GM15510 (cell line): ENCODE data around the gene CHRNA1.

Source experiments
- POLR2A ChIP-seq: IDR thresholded peaks from 3 replicates; pipeline ENCODE4 v1.6.1; 2011; ENCODE audit warnings: borderline replicate concordance; ENCODE audit not compliant: insufficient read length; ENCODE audit errors: extremely low read depth

Gene CHRNA1

DNA sequence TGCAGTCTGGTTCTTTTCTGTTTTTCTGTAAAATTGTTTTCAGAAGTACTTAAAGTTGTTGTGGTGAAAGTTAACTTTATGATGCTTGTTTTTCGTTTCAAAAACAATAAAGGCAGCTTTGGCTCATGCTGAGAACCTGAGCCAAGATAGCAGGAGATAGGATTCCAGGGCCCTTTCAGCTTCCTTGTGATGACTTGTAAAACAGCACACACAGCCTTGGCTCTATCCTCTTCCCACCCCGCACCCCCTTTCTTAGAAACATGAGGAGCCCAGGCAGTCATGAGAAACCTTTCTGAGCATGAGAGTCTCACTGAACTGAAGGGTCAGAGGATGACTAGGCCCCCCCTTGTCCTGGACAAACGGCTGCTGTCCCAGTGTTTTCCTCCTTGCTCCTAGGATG lies 12.4 kb upstream of the CHRNA1 start:
- no peak for TF ChIP-seq POLR2A

GRCh38 chr2:174776223-174776622 lies 12.0 kb upstream of the CHRNA1 start:
- TF ChIP-seq POLR2A: no peak

- TF ChIP-seq POLR2A: no peak
Measured at GRCh38 chr2:174775571-174775980, 11.3 kb upstream of the CHRNA1 start.

DNA sequence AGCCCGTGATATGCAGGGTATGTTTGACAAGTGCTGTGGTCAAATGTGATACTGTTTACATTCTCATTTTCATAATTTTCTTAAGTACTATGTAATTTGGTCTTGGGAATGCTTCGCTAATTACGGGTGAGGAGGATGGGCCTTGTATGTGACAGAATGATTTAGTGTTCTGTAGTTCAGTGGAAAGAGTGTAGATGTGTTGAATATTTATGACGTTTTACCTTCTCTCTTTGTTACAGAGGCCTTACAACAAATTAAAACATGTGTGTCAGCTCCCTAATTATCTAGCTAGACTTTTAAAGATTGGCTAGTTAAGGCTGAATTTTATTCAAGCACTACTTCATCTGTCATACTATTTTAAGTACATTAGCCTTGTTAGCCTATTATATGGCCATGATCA lies 10.6 kb upstream of the CHRNA1 start:
- no peak for TF ChIP-seq POLR2A

GRCh38 chr2:174773215-174773614 lies 8.9 kb upstream of the CHRNA1 start:
- TF ChIP-seq POLR2A: no peak

- TF ChIP-seq POLR2A: no peak
Measured at GRCh38 chr2:174772472-174772801, 8.2 kb upstream of the CHRNA1 start.

DNA sequence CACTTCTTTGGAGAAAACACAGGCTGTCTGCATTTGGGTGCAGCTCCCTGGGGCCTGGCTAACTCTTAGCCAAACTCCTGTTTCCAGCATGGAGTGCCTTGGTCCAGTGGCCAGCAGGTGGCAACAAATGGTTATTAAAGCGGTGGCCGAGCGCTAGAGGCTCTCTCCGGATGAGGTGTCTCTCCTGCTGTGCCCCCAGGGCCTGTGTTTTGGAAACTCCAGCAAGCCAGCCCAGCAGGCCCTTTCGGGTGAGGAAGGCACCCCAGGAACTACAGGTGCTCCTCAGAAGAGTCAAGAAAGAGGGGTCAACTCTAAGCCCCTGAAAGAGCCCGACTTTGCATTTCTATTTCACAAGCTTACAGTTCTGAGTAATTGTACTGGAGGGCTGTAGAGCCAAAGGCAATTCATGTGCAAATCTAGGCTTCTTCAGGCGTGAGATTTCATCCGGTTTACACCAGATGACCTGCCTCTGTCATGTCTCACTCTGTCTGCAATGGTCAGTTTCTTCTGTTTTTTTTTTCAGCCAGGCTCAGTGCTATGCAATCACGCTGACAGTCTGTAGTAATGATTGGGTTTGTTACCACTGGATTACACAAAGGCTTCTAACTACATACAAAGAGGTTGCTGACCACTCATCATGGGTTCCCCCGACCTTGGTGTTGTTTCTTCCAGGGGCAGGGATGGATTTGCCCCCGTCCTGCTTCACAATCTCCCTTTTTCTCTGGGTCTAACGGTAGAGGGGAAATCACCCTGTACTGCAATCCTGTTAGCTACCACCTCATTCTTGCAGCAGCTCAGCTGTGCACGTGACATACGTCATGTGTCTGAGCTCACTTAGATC lies 7.6 kb upstream of the CHRNA1 start:
- TF ChIP-seq POLR2A: no peak

- no peak for TF ChIP-seq POLR2A
Measured at GRCh38 chr2:174771136-174771535, 6.9 kb upstream of the CHRNA1 start.

- TF ChIP-seq POLR2A: no peak
Measured at GRCh38 chr2:174768557-174768956, 4.3 kb upstream of the CHRNA1 start.

DNA sequence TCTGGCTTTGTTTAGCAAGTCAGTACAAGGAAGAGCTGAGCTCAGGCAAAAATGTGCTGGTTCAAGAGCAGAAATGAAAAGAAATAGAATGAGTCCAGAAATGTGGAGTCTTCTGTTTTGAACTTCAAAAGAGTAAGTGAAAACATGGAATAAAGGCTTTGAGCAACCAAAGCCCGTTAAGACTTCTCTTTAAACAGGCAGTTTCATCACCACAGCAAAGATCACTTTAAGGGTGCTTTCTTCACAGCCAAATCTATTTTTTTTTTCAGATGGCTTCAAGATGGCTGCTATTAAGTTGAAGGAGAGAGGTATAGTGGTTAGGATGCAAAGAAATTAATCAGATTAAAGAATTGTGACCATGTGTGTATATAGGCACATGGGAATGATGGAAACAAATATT lies 2.0 kb upstream of the CHRNA1 start:
- TF ChIP-seq POLR2A: no peak

- no peak for TF ChIP-seq POLR2A
Measured at GRCh38 chr2:174765576-174765975, 1.3 kb upstream of the CHRNA1 start.

DNA sequence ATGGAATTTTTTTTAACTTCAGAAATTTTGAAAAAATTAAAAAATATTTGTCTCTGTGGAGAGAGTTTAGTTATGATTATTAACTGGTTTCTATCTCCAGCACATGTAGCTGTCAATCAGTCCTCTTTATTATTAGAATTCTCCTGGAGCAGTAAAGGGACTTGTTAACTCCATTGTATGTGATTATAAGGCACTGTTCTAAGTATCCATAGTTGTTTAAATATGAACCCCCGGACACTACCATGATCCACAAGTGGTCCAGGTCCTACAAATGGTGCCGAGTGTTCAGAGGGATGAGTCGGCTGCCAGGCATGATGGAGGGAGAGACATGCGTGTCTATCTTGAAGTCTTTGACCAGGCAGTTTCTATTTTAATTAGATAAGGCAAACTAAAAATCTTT lies 492 bp downstream of the CHRNA1 start:
- no peak for TF ChIP-seq POLR2A

- no peak for TF ChIP-seq POLR2A
Measured at GRCh38 chr2:174762464-174762863, 1.8 kb downstream of the CHRNA1 start.

DNA sequence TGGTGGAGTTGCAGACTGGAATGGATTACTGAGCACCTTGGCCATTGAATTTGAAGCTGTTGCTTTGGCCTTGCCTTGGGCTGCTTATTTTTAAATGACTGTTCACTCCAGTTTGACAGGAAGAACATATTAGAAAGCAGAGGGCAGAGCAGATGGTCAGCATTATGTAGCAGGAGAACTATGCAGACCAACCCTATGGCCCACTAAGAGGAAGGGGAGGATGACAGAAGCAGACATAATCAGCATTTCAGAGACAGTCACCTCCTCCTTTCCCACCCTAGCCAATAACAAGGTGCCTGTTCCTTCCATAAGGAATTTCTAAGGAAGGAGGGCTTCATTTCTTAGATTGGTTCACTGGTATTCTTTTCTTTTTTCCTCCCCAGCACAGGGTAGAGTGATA lies 2.4 kb downstream of the CHRNA1 start:
- TF ChIP-seq POLR2A: no peak

DNA sequence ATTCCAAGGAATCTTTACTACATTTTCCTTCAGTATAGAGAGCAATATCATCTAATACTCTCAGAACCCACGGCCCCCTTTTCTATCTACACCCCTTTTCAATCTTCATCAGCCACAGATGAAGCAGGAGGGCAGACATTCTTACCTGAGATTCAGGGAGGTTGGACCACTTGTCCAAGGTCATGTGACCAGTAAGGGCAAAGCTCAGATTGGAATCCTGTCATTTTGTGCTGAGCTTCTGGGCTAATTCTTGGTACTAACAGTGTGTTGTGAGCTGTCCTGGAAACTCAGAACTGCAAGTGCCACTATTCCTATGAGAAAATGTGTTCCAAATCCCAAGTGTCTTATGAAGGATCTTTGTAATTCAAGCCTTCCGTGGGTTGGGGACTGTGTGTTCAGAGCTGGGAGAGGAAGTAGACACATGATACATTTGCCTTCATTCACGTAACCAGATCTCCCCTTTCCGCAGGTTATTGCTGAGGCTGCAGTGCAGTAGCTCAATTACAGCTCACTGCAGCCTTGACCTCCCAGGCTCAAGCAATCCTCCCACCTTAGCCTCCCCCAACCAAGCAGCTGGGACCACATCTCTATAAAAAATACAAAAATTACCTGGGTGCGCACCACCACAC lies 3.3 kb downstream of the CHRNA1 start:
- TF ChIP-seq POLR2A: no peak

- no peak for TF ChIP-seq POLR2A
Measured at GRCh38 chr2:174759381-174760065, 4.7 kb downstream of the CHRNA1 start.

DNA sequence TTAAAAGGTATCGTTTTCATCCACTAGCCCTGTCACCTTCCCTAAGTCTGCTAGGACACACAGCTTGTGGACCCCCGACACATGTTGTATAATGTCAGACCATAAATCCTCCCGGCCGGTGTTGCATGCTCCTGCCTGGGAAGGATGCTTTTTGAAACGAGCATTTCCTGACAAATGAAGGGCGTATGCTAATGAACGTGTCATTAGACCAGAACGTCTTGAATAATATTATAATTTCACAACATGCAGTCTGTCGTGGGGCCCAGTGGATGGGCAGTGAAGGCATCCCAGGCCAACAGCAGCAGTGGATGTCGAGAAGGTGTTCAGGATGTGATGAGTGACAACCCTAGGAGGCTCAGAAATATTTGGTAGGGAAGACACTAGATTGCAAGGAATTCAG lies 7.5 kb downstream of the CHRNA1 start:
- no peak for TF ChIP-seq POLR2A

- no peak for TF ChIP-seq POLR2A
Measured at GRCh38 chr2:174753038-174753633, 11.1 kb downstream of the CHRNA1 start.
